Mesothelial cell of epicardium (in vitro differentiated cells): Measurements from ENCODE around the gene PRSS38. TPM values are rescaled to one million over a fixed set of nuclear protein-coding genes. Genes with fewer than 3 reads are reported as not detected.

Experiments
- DNase-seq, 2 experiments: peaks; one replicate each; pipeline ENCODE4 v3.0.0; 2021; ENCODE audit warnings: low spot score in 2 of 2; ENCODE audit not compliant: unreplicated experiment in 2 of 2
- H3K27ac Mint-ChIP-seq: 2 replicates; pipeline ENCODE4 v1.8.0; 2021; ENCODE audit warnings: mixed read lengths
- H3K27me3 Mint-ChIP-seq: 2 replicates; pipeline ENCODE4 v1.8.0; 2021; ENCODE audit warnings: low read depth, mixed read lengths
- H3K36me3 Mint-ChIP-seq: 2 replicates; pipeline ENCODE4 v1.8.0; 2021; ENCODE audit warnings: mixed read lengths
- H3K4me1 Mint-ChIP-seq: 2 replicates; pipeline ENCODE4 v1.8.0; 2021; ENCODE audit warnings: mixed read lengths
- H3K4me3 Mint-ChIP-seq: 2 replicates; pipeline ENCODE4 v1.8.0; 2021; ENCODE audit warnings: mild to moderate bottlenecking, moderate library complexity, mixed read lengths
- H3K9me3 Mint-ChIP-seq: 2 replicates; pipeline ENCODE4 v1.8.0; 2021; ENCODE audit warnings: mixed read lengths
- CTCF ChIP-seq: fragments of 200-600 bp; sonication (generic); IDR thresholded peaks from one replicate; pipeline ENCODE4 v1.5.0; 2021; ENCODE audit warnings: antibody characterized with exemption; ENCODE audit not compliant: unreplicated experiment
- total RNA-seq: library from RNA; stranded (reverse); gene quantifications from 3 replicates; pipeline ENCODE4 v1.2.1, GENCODE V29; 2021

Gene PRSS38
- total RNA-seq, 1 donor from 2014 or later, result not detected

- H3K9me3 Mint-ChIP-seq, result no peaks in the 10 kb centered on the region
- no peaks in the 10 kb centered on the region for H3K27me3 Mint-ChIP-seq
- H3K4me1 Mint-ChIP-seq, result peaks cover 47% of the 10 kb centered on the region
- peak overlapping the region; percentile 91 for H3K27ac Mint-ChIP-seq
- no peaks in the 10 kb centered on the region for H3K36me3 Mint-ChIP-seq
- TF ChIP-seq CTCF, result no peak
- DNase-seq, result peak; percentile 17 to 33
- H3K4me3 Mint-ChIP-seq, result no peak overlapping the region
Measured at GRCh38 chr1:227893300-227893948, 77.9 kb downstream of the PRSS38 start.

GRCh38 chr1:227893949-227894721 is 78.7 kb downstream of the PRSS38 start:
- H3K27ac Mint-ChIP-seq, result peak overlapping the region; percentile 91
- no peak for TF ChIP-seq CTCF
- no peaks in the 10 kb centered on the region for H3K27me3 Mint-ChIP-seq
- H3K36me3 Mint-ChIP-seq, result no peaks in the 10 kb centered on the region
- no peak overlapping the region for H3K4me3 Mint-ChIP-seq
- H3K9me3 Mint-ChIP-seq, result no peaks in the 10 kb centered on the region
- peaks cover 47% of the 10 kb centered on the region for H3K4me1 Mint-ChIP-seq
- DNase-seq, result peak in 1 of 2 experiments; percentile 39

GRCh38 chr1:227894831-227895451 is 79.5 kb downstream of the PRSS38 start:
- H3K27ac Mint-ChIP-seq, result peak overlapping the region; percentile 88
- peak; percentile 16 to 29 for DNase-seq
- no peak for TF ChIP-seq CTCF
- no peaks in the 10 kb centered on the region for H3K27me3 Mint-ChIP-seq
- H3K4me3 Mint-ChIP-seq, result no peak overlapping the region
- no peaks in the 10 kb centered on the region for H3K9me3 Mint-ChIP-seq
- peaks cover 47% of the 10 kb centered on the region for H3K4me1 Mint-ChIP-seq
- H3K36me3 Mint-ChIP-seq, result no peaks in the 10 kb centered on the region

Other genes starting within 250 kb of the PRSS38 start
- 20.6 to 26.4 TPM (median 20.8 TPM) in 3 replicates for gene JMJD4, start 80.4 kb upstream of the PRSS38 start, total RNA-seq
- 41.6 to 42.6 TPM (median 41.8 TPM) in 3 replicates for gene SNAP47, start 80.2 kb upstream of the PRSS38 start, total RNA-seq
- 3.9 to 4.5 TPM (median 4.3 TPM) in 3 replicates for gene WNT9A, start 132.3 kb downstream of the PRSS38 start, total RNA-seq
- 0.09 to 0.16 TPM in 2 of 3 replicates, not detected in the other for gene WNT3A, start 191.3 kb downstream of the PRSS38 start, total RNA-seq